NCI-H1436 treated with DMSO at 0.1 percent for 48 hours (cell line): ENCODE measurements around the gene ACTL7A.

Experiments
- DNase-seq: peaks from one replicate; lab custom pipeline; 2025; lab: John Stamatoyannopoulos, UW

The ACTL7A gene

DNA sequence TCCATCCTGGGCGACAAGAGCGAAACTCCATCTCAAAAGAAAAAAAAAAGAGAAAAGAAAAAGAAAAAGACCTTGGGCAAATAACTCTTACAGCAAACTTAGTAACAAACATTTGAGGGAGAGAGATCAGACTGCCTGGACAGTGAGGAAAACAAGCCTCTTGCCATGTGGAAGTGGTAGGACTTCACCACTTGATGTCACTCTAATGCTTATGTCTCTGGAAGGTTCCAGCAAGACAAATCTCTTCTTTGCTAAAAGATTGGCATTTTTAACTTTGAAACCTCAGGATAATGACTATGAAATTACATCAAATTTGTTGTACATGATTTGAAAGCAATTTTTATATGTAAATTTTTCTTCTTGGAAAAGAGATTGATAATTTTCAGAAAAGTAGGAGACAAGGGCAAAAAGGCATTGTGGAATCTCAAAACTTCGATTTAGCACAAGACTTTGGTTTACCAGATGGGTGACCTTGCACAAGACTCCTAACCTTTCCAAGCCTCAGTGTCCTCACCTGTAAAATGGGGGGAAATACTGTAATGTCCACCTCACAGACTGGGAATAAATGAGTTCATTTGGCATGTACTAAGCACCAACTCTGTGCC is 11.7 kb upstream of the ACTL7A start:
- DNase-seq = no peak

DNA sequence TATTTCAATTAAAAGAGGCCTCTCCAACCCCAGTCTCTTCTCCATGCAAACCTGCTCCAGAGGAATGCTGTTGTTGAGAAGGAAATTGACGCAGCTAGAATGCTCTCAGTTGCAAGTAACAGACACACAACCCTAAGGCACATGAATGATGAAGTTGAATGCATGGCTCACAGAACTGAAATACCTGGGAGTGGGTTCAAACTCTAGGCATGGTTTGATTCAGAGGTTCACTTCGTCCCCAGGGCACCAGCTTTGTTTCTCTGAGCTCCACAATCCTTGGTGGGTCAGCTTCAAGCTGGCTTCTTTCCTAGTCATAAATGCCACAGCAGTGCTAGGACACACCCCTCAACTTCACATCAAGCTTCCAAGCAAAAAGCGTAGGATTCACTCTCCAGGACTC is 10.9 kb upstream of the ACTL7A start:
- DNase-seq = no peak

DNA sequence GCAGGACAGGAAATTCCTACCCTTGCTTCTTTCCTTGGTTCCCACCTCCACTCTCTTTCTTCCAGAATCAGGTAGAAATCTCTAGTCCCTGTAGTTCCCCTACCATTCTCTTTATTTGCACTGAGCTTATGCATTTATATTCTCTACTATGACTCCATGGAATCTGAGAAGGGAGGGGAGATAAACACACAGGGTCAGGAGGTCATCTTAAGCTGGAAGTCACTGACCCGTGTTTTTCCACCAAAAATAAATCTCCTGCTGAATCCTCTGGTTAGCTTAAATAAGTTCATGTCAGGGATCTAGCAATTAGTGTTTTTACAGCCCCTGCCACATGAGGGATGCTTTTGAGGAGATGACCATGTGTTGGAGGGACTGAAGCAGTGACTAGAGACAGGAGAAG is 10.0 kb upstream of the ACTL7A start:
- DNase-seq = no peak

DNA sequence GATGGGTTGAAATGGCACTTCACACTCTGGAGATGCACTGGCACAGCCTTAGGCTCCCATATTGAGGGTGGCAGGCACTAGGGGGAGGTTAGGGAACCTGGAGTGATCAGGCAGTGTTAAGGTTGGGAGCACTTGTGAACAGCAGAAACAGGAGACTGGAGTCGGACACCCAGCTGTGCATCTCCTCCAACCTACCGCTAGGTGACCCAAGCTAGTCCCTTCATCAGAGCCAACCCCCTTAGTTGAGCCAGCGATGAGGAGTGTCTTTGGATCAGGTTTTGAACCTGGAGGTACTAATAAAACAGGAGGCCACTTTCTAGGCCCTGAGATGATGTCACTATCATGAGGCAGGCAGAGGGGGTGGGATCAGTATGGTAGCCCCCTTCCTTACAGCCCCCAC is 8.0 kb upstream of the ACTL7A start:
- no peak for DNase-seq

DNA sequence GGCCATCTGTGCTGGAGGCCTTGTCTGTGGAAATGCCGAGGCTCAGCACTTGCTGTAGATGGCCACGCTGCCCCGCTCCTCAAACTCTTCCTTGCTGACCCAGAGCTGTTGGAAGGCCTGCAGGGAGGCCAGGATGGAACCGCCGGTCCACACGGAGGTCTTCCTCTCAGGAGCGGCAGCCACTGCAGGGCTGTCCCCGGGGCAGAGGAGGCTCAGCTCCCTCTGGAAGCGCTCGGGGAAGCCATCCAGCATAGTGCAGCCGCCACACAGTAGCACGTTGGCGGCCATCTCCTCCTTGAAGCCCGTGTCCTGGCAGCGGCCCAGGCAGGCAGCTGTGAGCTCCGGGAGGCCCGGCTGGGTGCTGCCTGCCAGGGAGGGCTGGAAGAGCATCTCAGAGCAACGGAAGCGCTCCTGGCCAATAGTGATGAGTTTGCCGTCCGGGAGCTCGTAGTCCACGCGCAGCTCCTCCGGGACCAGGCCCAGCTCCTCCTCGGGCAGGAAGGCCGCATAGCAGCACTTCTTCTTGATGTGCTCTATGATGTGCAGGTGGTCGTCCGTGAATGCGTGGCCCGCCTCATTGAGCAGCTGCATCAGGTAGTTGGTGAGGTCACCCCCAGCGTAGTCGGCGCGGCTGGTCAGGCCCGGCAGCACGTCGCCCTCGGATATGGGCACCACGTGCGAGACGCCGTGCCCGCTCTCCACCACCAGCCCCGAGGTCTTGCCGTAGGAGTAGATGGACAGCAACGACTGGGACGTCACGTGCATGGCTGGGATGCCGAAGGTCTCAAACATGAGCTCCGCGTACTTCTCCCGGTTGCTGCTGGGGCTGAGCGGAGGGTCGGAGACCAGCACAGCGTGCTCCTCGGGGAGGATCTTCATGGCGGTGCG is 7.2 kb upstream of the ACTL7A start:
- no peak for DNase-seq

DNA sequence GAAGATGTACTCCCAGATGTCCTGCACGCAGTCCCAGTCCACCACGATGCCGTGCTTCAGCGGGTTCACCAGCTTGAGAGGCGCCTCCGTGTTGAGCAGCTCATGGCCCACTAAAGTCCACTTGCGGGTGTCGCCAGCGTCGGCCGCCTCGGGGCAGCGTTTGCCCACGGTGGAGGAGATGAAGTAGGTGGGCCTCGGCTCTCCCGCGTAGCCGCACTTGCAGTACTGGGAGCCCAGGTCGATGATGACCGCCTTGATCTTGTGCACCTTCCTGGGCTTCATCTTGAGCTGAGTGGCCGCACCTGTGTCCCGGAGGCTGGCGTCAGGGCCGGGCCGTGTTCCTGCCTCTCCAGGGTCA is 6.6 kb upstream of the ACTL7A start:
- DNase-seq = no peak

DNA sequence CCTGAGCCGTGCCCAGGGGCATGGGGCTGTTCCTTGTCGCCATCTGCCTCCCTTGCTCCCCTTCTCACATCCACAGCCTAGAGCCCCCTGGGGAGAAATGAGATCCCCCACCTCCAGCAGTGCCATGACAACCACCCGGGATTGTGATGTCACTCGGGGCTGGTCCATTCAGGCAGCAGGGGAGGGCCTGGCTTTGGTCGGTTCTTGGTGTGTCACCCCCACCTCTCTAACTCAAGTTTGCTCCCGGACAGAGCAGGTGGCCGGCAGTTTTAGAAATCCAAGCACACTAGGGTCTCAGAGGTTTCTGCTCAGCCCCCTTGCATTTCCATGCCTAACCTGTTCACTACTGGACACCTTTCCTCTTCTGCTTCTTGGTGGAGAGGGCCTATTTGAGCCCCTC is 6.2 kb upstream of the ACTL7A start, which contains the start of gene ACTL7B:
ACTL7B (minus strand) TSS at position 99 of the 400 bp plus-strand sequence; CDS start at position 43, 56 bp downstream.
- DNase-seq = no peak

DNA sequence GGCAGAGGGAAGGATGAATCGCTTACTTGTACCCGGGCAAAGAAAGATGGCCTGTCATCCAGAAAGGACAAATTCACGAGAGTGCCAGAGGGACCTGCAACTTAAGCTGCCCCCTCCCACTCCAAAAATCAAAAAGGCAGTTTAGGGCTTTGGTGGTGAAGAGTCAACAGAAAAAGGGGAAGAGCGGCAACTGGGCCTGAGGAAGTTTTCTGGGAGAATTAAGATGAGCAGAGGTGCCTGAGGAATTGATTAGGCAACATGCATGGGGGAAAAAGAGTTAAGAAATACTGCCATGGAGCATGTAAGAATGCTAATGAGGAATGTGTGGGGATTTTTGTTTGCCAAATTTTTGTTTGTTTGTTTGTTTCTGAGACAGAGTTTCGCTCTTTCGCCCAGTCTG is 4.5 kb upstream of the ACTL7A start:
- DNase-seq = no peak

DNA sequence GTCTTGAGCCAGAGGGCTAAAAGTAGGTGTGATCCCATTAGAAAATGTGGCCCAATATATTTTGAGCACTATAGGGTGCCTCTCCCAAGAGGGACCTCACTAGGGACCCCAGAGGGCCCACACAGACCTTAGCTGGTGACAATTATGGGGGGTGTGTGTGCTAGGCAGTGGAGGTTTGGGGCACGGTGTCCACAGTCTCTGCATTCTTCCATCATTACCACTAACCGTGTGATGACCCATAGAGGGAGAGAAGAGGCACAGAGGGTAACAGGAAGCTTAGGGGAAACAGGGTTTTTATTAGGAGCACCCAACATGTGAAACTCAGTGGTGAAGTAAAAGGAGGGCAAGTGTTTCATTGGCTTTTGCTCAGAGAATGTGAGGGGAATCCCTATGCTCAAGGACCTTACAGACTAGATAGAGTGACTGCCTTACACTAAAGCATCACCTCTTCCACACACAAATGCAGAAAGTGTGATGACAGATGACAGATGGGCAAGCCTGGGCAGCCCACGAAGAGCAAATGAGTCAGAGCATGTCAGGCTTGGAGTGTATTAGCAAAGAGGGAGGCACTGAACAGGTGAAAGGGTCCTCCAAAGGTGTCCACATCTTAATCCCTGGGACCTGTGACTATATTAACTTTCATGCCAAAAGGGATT is 2.5 kb upstream of the ACTL7A start:
- no peak for DNase-seq

DNA sequence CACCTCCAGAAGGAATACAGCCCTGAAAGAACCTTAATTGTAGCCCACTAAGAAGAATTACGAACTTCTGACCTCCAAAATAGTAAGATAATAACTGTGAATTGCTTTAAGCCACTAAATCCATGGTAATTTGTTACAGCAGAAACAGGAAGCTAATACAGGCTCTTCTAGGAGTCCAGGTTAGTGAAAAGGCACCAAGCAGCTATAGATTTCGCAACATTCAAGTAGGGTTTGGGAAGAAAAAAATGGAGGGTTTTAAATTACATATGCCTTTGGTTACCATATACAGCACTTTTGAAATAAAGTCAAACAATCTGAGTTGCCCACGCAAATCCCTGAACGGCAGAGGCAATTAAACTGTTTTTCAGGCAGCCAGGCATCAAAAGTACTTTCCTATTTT is 1.7 kb upstream of the ACTL7A start:
- DNase-seq = no peak

DNA sequence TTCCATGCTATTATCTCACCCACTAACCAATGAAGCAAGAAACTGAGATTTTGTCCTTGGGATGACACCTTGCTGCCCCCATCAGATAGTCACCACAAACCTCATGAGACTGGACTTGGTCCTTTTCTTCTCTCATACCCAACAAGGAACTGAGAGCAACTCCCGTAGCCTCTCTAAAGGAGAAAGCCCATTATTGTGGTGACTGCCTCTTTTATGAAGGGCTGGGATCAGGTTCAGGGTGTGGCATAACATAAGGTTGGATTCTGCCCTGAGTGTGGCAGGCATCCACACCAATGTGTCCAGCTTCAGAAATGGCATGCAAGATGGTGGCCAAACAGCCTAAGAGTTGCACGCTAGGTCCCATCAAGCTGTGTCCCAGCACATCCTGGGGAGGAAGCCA is 1.3 kb upstream of the ACTL7A start:
- no peak for DNase-seq

DNA sequence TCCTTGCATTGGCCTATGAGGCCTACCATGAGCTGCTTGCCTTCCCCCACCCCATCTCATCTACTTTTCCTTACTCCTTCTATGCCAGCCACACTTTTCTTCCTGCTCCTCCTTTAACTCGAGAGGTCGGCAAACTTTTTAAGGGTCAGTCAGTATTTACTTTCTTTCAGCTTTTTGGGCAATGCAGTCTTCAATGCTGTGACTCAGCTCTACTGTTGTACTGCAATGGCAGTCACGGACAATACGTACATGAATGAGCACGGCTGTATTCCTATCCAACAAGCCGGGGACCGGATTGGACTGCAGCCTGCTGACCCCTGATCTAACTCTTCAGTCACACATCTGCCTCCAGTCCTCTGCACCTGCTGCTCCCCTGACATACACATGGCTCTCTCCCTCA is 602 bp upstream of the ACTL7A start:
- no peak for DNase-seq

DNA sequence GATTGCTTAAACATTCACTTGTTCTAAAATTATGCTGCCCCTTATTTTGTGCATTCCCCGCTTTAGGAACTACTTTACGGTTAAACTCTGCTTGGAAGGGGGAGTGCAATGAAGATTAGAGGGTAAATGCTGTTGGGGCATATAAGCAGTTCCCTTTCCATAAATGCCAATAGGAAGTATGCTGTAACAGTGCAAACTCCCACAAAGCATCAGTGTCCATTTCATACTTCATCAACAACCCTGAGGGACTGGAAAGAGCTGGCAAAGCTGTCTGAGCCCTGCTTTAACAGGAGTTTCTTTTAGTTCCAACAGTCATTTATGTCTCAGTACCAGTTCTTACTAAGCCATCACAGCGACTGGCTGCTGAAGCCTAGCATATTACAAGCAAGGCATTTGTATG is 1.8 kb downstream of the ACTL7A start:
- DNase-seq = no peak

DNA sequence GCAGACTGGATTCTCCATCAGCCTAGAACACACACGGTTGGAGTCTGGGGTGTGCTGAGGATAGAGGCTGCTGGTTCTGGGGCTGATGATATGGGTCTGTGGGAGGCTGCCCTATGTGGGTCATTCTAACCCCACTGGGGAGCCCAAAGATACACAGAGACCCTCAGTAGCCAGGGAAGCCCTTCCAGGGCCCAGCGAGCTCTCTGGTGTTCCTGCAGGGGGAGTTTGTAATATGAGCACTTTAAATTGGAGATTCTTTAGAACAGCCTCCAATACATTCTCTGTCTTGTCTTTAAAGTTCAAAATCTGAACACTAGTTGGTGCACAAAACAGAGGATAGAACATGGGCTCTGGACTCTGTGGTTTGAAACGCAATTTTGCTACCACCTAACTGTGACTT is 2.4 kb downstream of the ACTL7A start:
- DNase-seq = no peak

DNA sequence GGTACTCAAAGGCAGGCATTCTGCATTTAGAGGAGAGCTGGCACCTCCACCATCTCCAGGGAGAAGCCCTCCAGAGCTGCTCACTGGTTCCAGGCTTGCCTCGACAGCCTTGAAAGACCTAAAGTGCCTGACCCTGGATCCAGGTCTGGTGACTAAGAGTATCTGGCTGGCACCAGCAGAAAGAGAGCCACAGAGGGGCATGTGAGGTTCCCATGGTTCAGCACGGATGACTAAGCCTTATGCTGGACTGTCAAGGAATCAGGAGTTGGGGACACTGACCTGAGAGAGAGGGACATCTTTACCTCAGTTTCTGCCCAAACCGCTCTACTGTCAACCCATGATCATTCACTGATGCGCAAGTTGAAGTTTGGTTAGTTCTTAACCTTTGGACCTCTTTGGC is 3.0 kb downstream of the ACTL7A start:
- no peak for DNase-seq

DNA sequence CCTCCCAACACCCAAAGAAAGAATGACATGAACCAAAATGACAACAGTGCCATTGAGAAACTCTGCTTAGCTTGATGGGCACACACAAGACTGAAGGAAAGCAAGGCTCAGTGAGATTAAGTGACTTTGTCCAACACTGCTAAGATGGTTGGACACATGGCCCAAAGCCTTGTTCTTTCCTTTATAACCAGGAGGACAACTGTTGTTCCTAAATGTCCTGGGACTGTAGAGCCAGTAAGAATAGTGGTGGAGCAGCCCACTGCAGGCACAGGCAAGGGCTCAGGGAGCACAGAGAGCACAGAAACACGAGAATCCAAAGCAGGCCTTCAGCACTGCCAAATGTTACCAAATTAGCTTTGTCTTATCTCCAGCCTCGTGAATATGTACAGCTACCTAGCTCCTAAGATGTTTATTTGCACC is 3.9 kb downstream of the ACTL7A start:
- DNase-seq = no peak

DNA sequence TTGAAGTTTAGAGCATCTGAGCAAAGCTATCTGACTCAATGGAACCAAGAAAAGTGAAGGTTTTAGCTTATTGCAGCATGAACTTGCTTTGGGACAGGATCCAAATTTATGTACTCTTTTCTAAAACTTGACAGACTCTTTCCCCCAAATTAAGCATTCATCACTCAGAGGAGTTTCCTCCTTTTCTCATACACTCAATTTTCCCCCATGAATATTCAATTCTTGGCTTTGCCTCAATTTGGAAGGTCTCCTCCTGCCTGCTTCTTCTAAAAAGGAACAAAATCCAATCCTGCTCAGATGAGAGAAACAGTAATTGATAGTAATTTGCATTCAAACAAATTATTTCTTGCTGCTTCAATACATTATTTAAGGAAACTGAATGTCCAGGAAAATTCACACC is 5.0 kb downstream of the ACTL7A start:
- no peak for DNase-seq

DNA sequence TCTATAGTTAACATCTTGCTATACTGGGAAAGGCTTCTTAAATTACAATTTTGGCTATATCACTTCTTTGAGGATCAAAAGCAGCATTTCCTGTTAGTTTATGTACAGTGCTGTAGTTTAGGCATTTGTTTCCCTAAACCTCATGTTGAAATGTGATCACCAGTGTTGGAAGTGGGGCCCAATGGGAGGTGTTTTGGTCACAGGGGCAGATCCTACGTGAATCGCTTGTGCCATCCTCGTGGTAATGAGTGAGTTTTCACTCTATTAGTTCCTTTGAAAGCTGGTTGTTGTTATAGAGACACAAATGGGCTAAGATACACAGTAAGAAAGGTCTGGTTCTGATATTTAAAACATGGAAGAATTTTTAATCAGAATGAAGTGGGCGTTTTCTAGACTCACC is 5.8 kb downstream of the ACTL7A start:
- DNase-seq = no peak

DNA sequence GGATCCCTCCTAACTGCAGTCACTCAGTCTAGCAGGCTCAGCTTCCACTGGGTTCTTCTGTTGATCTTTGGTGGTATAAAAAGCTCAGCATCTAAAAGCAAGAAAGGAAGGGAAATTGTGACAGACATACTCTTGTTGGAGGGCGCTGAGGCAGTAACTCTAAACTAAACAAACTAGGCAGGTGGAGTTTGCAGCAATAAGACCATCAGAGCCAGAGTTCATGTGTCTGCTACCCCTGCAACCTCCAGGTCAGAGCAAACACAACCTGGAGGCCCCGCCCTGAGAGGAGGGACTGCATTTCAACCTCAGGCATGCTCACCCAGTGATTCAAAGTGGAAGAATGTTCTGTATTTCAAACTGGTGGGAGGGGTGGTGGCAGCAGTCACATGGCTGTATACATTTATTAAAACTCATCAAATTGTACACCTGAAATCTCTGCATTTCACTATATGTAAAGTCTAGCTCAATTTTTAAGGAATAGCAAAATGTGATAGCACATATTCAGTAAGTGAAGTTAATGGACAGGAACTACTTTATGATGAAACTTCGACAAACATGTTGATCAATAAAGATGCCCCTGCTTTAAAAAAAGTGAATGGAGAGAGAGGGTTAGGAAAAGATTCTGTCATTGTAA is 7.1 kb downstream of the ACTL7A start:
- DNase-seq = no peak

DNA sequence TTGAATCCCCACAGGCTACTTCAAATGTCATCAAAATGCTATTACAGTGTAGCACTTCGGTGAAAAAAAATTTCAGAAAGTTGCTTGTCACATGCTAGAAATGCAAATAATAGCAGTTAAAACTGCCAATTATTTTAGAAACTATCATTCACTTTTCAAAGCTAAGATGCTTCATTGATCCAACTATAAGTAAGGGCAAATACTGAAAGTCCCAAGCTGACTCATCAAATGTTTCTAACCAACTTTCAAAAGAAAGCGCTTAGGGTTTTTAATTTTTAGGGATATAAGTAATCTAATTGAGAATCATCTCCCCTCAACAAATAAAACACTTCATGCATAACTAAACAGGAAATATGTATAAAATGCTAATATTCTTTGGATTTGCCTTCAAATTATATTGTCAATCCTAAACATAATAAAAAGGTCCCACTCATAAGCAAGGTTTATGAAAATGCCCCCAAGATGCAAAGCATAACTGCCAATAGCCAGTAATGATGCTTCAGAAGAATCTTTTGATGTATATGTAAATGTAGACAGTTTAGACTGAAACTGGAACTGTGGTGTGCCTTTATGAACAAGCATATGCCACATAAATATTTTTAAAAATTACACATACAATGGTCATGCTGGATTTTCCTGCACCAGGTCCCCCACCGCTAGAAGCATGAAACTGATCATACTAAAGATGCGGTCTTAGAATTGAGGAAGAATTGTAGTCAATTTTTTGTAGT is 12.2 kb downstream of the ACTL7A start:
- no peak for DNase-seq

DNA sequence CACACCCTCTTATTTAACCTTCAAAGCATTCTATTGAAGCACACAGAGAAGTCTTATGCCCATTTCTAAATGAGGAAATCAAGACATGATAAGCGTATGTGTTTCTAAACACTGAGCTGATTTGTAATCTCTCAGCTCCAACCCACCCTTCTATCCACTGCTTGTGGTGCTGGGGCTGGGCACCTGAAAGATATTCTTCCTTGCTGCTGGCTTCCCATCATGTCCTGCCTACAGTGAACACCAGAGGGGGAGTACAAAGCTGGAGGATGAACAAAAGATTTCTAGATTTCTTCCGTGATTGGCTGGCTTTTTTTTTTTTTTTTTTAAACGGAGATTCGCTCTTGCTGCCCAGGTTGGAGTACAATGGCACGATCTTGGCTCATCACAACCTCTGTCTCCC is 14.4 kb downstream of the ACTL7A start:
- DNase-seq = no peak

DNA sequence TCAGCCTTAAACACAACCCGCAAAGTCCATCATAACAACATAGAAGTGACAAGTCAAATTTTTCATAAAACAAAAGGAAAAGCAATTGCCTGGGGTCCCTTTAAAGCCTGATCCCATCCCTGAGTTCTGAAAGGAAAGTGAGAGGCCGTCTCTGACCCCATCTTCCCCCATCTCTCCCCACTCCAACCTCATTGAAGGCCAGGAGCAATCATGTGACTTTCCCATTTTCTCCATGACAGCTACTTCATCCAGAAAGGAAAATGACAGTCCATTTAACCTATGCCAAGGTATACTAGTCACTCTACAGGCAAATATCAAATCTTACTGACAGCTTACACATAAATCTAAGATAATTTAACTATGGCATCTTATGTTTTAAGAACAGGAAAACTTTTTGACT is 15.5 kb downstream of the ACTL7A start:
- DNase-seq = no peak
